Measurements from ENCODE around the gene ADAMTS18.
"Not testable (repeated sequence)": the region's sequence is repeated elsewhere in the genome, so short reads cannot be mapped to it uniquely, and the experiment has no call there.

ADAMTS18 gene, protein sequence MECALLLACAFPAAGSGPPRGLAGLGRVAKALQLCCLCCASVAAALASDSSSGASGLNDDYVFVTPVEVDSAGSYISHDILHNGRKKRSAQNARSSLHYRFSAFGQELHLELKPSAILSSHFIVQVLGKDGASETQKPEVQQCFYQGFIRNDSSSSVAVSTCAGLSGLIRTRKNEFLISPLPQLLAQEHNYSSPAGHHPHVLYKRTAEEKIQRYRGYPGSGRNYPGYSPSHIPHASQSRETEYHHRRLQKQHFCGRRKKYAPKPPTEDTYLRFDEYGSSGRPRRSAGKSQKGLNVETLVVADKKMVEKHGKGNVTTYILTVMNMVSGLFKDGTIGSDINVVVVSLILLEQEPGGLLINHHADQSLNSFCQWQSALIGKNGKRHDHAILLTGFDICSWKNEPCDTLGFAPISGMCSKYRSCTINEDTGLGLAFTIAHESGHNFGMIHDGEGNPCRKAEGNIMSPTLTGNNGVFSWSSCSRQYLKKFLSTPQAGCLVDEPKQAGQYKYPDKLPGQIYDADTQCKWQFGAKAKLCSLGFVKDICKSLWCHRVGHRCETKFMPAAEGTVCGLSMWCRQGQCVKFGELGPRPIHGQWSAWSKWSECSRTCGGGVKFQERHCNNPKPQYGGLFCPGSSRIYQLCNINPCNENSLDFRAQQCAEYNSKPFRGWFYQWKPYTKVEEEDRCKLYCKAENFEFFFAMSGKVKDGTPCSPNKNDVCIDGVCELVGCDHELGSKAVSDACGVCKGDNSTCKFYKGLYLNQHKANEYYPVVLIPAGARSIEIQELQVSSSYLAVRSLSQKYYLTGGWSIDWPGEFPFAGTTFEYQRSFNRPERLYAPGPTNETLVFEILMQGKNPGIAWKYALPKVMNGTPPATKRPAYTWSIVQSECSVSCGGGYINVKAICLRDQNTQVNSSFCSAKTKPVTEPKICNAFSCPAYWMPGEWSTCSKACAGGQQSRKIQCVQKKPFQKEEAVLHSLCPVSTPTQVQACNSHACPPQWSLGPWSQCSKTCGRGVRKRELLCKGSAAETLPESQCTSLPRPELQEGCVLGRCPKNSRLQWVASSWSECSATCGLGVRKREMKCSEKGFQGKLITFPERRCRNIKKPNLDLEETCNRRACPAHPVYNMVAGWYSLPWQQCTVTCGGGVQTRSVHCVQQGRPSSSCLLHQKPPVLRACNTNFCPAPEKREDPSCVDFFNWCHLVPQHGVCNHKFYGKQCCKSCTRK (N-terminal part only)

GRCh38 chr16:77434530-77435271 lies at the start of gene ADAMTS18:
Gene ADAMTS18, minus strand, starts transcription at chr16:77435034. Its CDS starts 339 bp downstream, at chr16:77434695.
- DNase-seq (ENCODE audit: extremely low read depth in 1 of 2, low read depth in 1 of 2) = no peak

DNA sequence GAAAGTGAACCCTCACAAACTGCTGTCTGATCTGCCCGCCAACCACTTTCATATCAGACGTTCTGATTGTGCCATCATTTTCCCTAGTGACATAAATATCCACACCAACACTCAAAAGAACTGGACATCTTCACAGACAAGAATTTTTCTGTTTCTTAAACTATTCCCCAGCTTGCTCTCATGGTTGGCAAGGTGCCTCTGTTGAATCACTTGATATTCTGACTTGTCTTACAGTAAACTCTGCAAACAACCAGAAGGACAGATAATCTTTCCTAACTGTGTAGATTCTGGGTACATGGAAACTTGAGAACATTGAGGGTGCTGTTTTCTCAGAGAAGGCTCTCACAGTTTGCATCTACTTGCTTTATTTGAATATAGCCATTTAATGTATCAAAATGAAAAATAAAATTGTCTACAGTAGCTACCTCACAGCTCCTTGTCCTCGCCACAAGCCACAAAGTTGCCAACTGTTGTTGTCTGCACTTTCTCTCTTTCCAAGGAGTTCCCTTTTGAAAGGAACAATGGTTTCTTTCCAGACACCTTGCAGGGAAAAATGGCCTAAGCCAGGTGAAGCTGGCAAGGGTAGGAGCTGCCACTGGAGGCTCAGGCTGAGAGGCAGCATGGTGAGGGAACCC lies 46.0 kb upstream of the ADAMTS18 start:
- no peak for DNase-seq (ENCODE audit: extremely low read depth in 1 of 2, low read depth in 1 of 2)

- DNase-seq (ENCODE audit: extremely low read depth in 1 of 2, low read depth in 1 of 2) = no peak
Measured at GRCh38 chr16:77472262-77472661, 37.4 kb upstream of the ADAMTS18 start.

GRCh38 chr16:77470851-77471250 lies 36.0 kb upstream of the ADAMTS18 start:
- no peak for DNase-seq (ENCODE audit: extremely low read depth in 1 of 2, low read depth in 1 of 2)

- no peak for DNase-seq (ENCODE audit: extremely low read depth in 1 of 2, low read depth in 1 of 2)
Measured at GRCh38 chr16:77469634-77470033, 34.8 kb upstream of the ADAMTS18 start.

DNA sequence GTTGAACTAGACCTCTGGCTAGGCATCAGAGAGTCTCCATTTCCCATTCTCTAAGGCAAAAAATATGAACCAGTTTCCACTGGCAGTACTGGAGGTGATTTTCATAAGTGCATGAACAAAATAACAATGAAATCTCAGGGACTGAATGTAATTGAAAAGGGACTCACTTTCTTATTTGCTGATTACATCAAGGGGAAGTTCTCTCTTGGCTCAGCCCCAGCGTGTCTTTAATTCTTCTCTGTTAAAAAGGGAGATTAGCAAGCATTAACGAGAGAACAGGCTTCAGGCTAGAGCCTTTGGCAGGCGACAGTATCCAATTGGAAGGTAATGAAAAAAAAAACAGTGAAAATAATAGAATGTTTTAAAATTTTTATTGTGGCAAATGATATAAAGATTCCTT lies 34.0 kb upstream of the ADAMTS18 start:
- DNase-seq (ENCODE audit: extremely low read depth in 1 of 2, low read depth in 1 of 2) = no peak

DNA sequence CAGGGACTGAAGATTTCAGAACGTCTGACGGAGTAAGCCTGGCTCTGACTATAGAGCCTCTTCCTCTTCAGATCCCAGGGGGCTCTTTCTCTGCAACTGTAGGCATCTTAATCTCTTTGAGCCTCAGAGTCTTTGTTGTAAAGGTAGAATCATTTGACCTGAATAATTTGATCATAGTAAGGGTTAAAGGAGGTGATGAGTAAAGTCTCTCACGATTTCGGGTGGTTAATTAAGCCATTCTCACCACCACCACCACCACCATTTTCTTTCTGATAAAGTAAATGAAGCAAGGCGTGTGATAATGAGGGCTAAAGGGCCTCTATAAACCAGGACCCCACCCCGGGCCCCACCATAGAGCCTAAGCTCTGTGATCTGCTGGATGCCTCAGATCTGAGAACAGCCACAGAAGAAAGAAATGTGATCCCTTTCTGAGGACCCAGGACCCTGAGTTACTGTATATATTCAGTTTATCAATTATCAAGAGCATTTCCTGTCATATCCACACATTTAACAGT lies 33.0 kb upstream of the ADAMTS18 start:
- no peak for DNase-seq (ENCODE audit: extremely low read depth in 1 of 2, low read depth in 1 of 2)

DNA sequence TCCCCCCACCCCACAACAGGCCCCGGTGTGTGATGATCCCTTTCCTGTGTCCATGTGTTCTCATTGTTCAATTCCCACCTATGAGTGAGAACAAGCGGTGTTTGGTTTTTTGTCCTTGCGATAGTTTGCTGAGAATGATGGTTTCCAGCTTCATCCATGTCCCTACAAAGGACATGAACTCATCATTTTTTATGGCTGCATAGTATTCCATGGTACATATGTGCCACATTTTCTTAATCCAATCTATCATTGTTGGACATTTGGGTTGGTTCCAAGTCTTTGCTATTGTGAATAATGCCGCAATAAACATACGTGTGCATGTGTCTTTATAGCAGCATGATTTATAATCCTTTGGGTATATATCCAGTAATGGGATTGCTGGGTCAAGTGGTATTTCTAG lies 28.8 kb upstream of the ADAMTS18 start:
- DNase-seq (ENCODE audit: extremely low read depth in 1 of 2, low read depth in 1 of 2) = not testable (repeated sequence)

DNA sequence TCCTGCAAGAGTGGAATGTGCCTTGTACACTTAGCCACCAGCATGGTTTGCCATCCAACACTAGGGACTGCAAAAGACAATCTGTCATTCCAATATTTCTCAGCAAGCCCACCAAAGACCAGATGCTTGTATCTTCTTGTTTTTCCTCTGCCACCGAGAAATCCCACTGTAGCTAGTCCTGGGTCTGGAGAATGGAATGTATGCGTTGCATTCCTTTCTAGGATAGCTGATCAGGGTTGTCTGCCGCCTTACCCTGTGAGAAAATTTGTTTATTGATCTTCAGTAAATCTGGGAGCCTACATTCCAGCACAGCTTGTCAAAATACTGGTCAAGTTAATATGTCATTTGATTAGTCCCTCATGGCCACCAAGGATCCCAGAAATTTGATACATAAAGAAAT lies 28.1 kb upstream of the ADAMTS18 start:
- no peak for DNase-seq (ENCODE audit: extremely low read depth in 1 of 2, low read depth in 1 of 2)

- no peak for DNase-seq (ENCODE audit: extremely low read depth in 1 of 2, low read depth in 1 of 2)
Measured at GRCh38 chr16:77459534-77460254, 24.9 kb upstream of the ADAMTS18 start.

DNA sequence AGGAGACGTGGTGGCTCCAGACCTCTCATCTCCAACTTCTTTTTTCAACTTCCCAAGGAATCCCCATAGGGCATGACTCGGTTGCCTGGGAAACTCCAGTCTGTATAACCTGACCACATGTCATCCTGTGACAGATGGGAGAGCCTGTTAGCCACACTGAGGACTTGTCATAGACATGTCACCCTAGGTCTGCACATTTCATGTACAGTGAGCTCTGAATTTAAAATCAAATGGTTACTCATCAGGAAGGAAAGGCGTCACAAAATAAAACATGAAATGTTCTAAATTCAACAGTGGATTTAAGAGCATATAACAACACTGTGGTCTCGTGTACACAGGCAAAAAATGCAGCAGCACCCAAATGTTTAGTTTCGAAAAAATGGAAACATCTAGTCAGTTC lies 22.2 kb upstream of the ADAMTS18 start:
- DNase-seq (ENCODE audit: extremely low read depth in 1 of 2, low read depth in 1 of 2) = no peak

GRCh38 chr16:77452243-77452642 lies 17.4 kb upstream of the ADAMTS18 start:
- no peak for DNase-seq (ENCODE audit: extremely low read depth in 1 of 2, low read depth in 1 of 2)

DNA sequence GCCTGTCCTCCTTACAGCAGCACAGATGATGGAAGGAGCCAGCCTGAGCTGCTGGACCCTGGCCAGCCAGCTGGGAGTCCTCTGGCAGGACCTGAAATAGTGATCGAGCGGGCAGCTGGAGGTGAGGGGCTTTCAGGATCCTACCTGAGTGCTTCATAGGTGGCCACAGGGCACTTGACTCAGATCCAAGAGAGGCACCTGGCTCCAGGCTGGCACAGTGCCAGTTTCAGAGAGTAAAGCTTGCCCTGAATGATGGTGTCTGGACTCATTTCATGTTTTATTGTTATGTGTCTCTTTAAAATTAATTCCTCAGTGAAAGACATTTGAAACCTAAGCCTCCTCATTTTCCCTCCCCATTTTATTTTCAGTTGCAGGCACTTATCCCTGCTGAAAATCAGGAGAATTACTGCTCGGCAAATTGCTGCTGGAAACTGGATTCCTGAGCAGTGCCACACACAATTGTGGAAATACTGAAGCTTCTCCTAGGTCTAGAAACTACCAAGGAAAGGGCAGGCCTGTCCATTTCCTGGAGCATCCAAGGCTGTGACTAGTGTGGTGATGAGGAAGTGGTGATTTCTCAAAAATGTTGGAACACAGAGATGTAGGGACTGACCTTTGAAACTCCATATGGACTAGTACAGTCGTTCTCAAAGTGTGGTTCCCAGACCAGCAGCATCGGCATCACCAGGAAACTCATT lies 16.1 kb upstream of the ADAMTS18 start:
- no peak for DNase-seq (ENCODE audit: extremely low read depth in 1 of 2, low read depth in 1 of 2)

GRCh38 chr16:77449208-77449607 lies 14.4 kb upstream of the ADAMTS18 start:
- no peak for DNase-seq (ENCODE audit: extremely low read depth in 1 of 2, low read depth in 1 of 2)

DNA sequence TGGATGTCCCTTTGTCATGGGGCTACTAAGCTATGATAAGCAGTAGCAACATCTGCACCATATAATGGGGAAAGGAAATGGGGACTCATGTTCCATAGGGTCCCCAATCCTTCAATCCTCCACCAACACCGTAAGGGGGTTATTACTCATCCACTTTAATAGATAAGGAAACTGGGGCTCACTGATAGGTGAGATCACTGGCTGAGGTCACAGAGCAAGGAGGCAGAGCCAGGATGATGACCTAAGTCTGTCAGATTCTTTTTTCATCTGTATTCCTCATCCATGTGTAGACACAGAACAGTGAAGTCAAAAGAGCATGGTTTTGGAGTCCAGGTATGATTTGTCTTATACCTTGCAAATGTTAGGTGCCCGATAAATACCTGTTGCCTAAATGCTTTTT lies 10.5 kb upstream of the ADAMTS18 start:
- DNase-seq (ENCODE audit: extremely low read depth in 1 of 2, low read depth in 1 of 2) = no peak

DNA sequence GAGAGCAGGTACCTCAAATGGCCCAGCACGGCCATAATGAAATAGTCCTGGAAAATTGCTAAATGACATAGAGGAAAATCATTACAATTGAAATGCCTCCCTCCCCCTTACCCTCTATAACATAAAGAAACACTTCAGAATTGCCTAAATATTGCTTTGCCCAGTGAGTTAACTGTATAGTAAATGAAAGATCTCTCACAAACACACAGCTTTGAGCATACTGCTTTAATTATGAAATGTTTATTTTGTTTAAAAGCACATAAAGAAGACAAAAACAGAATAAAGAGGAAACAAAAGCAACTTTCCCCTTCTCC lies 9.3 kb upstream of the ADAMTS18 start:
- DNase-seq (ENCODE audit: extremely low read depth in 1 of 2, low read depth in 1 of 2) = no peak

GRCh38 chr16:77443357-77444146 lies 8.7 kb upstream of the ADAMTS18 start:
- DNase-seq (ENCODE audit: extremely low read depth in 1 of 2, low read depth in 1 of 2) = no peak

- DNase-seq (ENCODE audit: extremely low read depth in 1 of 2, low read depth in 1 of 2) = no peak
Measured at GRCh38 chr16:77442078-77442477, 7.2 kb upstream of the ADAMTS18 start.
